IPS-NIHi7 (cell line): Measurements from ENCODE around the gene SLAMF1.

Source experiments
- DNase-seq: peaks from one replicate; pipeline ENCODE4 v3.0.0; 2012; ENCODE audit warnings: mixed read lengths; ENCODE audit errors: extremely low spot score

Gene SLAMF1

DNA sequence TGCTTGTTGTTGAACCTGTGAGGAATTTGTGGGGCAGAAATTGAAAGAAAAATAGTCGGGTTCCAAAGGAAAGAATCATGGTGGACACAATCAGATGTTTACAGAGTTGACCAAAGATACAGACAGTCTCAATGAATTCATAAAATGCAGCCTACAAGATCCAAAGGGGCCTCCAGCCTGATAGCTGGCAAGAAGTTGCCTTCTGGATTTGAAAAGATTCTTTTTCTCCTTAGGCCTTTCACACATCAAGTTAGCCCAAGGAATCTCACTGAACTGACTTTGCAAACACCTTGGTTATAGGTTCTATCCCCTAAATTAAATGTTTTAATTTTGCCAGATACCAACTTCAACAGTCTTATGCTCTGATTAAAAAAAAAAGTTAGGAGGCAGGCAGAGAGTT, 21.5 kb downstream of the SLAMF1 start:
- no peak for DNase-seq

DNA sequence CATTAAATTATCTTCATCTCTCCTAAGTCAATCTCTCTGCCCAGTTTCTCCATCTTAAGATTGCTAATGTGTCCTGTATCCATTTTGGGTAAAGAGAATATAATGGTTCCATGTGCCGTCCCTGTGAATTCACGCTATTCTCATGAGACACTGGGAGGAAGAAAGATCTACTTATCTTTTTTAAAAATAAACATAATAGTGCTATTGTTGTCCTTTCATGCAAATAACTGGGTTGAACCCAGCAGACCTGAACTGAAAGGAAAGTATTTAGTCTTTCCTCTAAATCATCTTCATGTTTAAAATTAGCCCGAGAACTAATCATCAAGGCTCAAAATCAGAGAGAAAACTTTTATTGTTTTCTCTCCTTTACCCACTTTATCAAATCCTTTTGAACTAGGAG, 22.4 kb downstream of the SLAMF1 start:
- no peak for DNase-seq

DNA sequence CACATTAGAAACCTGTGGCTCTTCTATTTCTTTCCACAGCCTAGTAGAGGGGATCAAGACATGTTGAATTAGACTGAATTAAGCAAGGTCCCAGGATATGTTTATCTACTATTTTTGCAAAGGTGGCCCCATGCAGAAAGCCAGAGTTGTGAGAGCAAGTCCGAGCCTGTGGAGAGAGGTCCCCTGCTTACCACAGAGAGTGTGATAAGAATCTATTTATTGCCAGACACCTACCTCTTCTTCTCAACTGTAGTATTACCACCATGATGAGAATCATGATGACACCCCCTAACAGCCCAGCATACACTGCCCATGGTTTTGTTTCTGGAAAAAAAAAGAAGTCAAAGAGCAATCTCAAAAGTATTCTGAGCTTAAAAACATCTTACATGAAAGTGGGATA, 23.0 kb downstream of the SLAMF1 start:
- no peak for DNase-seq

DNA sequence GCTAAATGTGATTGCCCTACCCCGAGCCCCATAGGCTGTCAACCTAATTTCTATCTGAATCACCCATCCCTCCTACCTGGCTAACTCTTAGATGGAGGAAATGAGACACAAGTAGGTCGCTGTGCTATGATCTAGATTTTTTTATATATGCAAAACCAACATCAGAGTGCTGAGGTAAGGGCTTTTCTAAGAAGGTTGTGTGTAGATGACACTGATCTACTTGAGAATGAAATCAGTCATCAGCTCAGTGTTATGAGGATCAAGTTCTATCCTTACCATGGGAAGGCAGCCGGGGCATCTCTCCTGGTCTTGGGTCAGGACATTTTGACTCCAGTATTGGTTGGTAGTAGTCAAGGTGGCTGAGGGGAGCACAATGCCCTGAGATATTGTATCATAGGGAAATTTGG, 23.6 kb downstream of the SLAMF1 start:
- no peak for DNase-seq

DNA sequence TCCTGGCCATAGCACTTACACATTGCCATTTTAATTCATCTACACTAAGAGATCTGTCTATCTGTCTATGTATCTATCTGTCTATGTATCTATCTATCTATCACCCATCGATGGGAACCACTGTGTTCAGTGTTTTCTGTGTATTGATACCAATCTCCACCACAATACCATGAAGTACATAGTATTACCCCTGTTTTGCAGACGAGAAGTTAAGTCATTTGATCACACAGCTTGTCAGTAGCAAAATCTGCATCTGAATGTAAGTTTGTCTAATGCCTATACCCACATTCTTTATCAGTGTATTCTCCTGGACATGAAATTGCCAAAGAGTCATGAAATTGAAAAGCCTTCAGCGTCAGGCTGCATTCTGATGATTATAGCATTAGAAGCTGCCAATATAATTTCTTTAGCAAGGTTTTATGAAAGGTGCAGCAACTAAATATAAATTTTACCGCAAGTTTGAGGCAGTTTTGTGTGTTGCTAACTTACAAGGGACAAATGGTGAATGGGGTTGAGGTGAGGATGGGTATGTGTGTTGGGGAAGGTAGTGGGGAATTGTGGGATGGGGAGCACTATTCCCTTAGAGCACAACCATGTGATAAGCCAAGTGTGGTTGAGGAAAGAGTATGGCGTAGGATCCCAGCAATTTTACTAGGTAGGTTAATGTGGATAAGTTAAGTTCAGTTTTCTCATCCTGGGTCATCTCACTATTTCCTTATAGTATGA, 24.2 kb downstream of the SLAMF1 start:
- DNase-seq, result no peak

DNA sequence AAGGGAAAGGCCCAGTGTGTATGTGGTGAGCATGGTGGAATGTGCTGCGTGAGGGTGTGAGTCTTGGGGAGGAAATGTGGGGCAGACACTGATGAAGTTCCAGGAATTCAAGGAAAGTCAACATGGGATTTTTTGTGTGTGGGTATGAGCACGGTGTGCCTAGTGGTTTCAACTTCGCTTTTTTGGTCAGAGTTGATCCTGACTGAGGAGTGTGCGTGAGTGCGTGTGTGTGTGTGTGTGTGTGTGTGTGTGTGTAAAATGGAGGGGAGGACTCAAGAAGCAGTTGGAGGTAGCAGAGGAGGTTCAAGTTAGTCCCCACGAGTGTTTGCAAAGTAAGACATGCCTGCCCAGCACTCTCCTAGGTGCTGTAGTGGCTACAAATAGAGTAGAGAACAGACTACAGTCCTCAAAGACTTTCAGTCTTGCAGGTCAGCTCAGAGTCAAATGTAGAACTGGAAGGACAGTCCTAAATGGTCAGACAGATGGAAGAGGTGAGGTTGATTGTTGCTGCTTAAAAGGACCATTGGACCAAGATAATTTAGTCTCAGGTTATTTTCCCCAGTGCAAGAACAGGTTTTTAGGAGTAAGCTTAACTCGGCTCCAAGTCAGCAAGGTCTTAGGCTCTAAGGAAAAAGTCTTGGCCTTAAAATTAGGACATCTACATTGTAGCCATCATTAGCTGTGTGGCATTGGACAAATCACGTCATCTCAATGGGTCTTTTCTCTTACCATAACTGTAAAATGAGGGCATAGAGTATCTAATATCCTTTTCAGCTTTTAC, 25.0 kb downstream of the SLAMF1 start:
- no peak for DNase-seq

DNA sequence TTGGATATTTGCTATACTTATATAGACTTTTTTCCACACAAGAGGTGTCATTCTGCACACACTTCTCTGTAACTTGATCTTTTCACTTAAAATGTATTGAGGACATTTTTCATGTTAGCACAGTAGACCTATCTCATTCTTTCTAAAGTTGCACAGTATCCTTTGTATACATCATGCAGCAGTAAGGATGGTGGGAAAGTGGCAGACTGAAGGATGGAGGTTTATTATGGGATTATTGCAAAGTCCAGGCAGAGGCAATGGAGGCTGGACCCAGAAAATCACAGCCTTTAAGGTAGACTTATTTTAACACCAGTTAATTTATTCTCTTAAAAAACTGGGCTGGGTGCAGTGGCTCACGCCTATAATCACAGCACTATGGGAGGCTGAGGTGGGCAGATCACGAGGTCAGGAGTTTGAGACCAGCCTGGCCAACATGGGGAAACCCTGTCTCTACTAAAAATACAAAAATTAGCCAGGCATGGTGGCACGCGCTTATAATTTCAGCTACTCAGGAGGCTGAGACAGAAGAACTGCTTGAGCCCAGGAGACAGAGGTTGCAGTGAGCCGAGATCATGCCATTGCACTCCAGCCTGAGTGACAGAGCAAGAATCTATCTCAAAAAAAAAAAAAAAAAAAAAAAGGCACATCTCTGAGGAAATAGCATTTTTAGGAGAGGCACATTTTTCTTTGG, 25.8 kb downstream of the SLAMF1 start:
- no peak for DNase-seq

DNA sequence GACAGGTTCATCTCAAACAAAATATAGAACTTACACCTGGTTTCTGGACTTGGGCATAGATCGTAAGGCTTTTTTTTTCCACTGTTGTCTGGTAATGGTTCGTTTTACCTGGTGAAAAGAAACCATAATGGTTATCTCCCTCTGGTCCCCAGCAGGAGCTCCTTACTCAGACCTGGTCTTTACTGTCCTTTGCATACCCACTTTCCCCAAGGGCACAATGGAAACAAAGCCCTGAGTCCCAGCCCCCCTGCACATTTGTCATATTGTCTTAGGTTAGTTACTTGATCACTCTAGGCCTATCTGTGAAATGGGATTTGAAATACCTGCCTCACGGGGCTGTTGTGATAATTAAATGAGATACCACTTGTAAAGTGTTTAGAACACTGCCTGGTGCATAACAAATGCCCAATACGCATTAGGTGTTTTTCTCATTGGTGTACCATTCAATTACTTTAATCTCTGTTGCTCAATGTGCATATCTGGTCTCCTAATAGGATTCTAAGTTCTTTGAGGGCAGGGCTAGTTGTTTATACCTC, 27.0 kb downstream of the SLAMF1 start:
- DNase-seq, result no peak

DNA sequence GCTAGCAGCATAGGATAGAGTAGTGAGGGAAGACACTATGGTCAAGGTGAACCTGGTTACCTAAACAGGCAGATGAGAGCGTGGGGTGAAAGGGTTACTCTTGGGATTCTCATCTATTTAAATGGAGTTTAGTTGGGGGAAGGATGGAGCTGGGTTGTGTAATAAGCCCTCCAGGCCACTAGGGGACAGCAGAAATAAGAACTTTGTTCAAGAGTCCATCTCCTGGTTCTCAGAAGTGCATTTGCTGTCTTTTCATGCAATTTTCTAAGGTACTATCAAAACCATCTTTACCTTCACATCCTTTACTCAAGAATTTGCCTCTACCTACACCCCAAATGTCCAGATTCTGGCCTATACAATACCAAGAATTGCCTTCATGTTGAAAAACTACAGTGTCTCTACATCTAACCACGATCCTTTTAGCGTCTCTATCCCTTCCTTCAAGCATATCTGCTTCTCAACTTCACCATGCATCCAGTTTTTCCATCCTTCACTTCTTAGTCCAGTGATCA, 28.0 kb downstream of the SLAMF1 start:
- DNase-seq, result peak; percentile 29

DNA sequence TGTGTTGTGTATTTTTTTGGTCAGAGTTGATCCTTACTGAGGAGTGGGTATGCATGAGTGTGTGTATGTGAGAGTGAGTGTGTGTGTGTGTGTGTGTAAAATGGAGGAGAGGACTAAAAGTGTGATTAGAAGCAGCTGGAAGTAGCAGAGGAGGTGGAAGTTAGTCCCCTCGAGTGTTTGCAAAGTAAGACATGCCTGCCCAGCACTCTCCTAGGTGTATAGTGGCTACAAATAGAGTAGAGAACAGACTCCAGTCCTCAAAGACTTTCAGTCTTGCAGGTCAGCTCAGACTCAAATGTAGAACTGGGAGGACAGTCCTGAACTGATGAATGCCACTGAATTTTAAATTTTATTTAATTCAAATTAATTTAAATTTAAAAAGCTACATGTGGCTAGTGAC, 28.5 kb downstream of the SLAMF1 start:
- DNase-seq, result no peak

DNA sequence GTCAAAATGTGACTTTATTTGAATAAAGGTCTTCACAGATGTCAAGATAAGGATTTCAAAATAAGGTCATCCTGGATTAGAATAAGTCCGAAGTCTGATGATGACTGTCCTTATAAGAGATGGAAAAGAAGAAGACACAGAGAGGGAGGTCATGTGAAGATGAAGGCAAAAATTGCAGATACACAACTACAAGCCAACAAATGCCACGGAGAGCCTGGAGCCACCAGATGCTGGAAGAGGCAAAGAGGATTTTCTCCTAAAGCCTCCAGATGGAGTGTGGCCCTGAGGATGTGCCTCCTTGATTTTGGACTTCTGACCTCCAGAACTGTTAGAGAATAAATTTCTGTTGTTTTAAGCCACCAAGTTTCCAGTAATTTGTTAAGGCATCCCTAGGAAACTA, 31.2 kb downstream of the SLAMF1 start:
- no peak for DNase-seq

DNA sequence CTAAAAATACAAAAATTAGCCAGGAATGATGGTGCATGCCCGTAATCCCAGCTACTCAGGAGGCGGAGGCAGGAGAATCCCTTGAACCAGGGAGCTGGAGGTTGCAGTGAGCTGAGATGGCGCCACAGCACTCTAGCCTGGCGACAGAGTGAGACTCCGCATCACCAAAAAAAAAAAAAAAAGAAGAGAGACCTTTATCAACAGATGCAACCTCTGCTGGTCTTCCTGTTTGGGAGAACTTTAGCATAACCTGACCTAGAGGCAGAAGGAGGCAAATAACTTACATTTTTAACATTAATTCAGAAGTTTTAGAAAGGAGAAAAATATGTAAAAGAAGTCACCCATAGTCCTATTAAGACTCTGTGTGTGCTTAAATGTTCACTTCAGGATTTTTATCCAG, 32.4 kb downstream of the SLAMF1 start:
- no peak for DNase-seq

DNA sequence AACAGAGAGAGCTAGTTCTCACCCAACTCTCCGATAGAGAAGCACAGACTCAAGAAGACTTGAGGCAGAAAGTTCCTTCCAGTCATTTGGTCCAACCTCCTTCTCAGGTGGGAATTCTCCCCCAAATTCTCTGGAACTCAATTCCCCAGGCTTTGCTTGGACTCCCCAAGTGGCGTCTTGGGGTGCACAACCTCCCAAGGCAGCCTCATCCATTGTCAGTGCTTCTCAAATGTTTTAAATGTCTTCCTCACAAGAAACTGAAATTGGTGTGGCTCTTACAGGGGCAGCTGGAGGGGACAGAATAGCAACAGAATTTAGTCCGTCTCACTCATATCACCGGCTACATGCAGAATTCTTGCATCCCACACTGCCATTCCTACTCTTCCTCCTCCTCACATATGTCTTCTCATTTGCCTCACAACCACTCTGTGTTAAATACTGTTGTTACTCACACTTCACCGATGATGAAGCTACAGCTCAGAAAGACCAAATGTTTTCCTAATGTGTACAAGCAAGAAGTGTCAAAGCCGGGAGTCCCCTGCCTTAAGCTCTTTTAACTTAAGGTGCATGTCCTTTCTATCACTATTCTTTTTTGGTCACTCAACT, 34.1 kb downstream of the SLAMF1 start:
- no peak for DNase-seq

DNA sequence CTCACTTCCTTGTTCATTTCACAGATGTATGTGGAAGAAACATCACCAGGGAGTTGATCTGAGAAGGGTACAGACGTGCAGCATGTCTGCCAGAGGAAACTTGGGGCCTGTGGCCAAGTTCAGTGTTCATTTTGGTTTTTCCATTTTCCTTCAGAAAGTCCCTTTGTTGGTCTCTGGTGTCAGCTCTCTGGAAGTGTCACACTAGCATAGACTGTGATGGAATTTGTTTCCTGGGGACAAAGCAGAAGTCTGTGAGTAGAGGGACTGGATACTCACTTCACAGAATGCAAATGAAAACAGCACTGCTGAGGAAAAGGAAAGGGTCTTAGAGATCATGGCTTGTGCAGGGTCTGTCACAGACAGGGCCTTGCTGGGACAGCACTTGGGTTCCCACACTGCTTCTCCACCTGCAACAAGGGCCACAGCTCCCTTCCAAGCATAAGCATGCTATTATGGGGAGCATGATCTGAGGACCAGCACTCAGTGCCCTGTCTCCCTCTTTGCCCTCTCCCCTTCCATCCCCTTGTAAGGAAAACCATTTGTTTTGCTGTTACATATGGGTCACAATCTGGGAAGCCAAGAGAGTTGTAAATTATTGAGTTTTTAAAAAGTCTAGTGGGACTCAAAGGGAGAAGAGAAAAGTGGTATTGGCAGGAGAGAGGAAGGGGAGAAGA, 36.1 kb downstream of the SLAMF1 start:
- no peak for DNase-seq

DNA sequence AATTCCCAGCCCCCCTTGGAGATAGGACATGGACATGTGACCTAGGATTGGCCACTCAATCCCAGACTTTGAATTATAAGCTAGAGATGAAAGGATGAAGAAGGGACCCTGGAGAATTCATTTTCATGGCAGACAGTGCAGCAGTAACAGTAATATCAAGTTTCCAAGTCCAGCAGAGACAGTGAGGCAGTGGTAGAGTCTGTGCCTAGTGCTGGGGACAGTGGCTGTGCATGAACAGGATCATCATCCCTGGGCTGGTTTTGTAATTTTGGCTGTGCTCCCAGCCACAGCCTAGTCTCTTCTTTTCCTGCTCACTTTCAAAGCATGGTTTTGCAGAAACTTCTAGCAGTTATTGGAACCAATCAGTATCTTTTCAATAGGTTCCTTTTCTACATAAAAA, 37.9 kb downstream of the SLAMF1 start:
- DNase-seq, result no peak

DNA sequence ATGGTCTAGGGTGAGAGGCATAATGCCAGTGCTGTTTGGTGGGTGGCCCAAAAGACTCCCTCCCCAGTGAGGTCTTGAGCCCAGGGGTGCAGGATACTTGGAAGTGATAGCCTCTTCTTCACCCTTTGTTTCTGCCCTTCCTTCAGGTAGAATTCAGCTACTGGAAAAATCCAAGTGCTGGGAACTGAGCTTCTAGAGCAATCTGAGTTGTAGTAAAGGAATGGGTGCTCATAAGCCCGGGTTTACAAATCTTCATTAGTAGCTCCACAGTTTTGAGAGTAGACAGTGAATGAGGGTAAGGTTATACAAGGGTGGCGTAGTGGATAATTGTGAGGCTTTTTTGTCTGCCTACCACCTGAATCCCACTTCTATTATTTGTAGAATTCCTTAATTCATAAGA, 38.3 kb downstream of the SLAMF1 start:
- no peak for DNase-seq

DNA sequence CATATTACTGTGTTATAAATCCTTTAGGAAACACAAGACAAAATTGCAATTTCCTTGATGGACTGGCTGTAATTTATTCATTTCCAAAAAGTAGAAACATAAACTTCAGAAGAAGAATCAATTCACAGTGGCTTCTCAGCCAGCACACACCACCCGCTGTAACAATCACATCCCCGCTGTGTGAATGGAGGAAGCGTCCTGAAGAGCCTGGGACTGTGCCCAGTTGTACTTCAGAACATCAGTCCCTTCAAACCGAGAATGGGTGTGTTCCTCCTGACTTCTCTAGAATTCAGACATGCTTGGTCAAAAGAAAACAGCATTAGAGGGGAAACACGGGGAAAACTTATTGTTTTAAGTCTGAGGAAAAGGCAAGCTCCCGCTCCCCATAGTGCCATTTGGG, 38.8 kb downstream of the SLAMF1 start:
- DNase-seq, result no peak

DNA sequence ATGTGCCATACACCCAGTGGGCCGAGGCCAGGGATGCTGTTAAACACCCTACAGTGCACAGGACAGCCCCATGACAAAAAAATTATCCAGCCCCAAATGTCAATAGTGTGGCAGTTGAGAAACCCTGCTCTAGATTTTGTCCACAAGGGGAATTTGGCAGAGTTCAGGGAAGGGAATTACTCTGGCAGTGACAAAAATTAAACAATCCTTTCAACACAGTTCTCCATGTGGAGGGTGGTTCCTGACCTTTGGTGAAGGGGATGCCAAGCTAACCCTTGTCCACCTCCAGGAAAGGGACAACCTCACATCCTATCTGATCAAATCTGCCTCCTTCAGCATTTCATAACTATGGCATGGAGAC, 39.2 kb downstream of the SLAMF1 start:
- no peak for DNase-seq

DNA sequence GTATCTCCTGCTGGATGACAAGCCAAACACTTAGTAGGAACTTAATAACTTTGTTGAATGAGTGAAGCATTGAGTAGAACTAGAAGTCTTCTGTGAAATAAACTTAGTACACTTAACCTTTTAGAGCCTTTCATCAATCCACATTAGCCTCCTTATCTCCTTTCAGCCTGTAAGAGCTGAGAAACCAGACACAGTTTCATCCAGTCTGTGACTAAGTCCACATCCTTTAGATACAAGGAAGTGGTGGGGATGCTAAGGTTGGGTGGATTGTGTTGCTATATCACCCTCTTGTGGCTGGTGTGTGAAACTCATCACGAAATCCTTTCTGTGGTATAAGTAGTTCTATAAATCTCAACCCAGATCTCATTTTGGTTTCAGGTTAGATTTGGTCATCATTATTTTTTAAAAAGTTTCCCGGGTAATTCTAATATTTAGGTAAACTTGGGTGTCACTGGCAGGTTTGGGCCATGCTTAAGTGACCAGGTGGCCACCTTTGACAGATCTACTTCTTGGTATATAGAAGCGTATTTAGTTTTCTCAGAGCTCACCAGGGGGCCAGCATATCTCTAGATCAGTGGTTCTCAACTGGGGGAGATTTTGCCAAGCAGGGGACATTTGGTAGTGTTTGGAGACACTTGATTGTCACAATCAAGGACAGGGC, 39.7 kb downstream of the SLAMF1 start:
- peak; percentile 78 for DNase-seq

DNA sequence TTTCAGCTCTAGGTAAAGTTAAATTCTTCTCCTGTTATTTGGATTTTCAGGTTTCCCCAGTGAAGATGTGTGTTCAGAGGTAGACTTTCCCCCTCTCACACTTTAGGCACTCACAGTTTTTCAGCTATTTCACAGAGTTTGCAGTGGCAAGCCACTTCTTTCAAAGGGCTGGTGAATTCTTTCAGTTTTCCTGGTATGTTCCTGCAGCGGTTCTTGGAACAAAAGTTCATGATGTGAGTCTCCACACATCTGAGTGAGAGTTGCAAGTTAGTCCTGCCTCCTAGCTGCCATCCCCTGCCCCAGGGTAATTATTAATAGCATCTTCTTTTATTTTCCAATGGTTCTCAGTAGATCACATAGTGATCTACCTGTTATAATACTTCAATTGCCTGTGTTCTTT, 40.2 kb downstream of the SLAMF1 start:
- DNase-seq, result no peak
